NOMO-1 treated with dmso at 0.1 percent for 144 hours (cell line): Measurements from ENCODE around the gene EPHB6.

Experiments
- DNase-seq: peaks from one replicate; lab custom pipeline; 2025; ENCODE audit not compliant: unreplicated experiment; lab: John Stamatoyannopoulos, UW

The EPHB6 gene

GRCh38 chr7:142832417-142832816 is 22.5 kb upstream of the EPHB6 start:
- no peak for DNase-seq

DNA sequence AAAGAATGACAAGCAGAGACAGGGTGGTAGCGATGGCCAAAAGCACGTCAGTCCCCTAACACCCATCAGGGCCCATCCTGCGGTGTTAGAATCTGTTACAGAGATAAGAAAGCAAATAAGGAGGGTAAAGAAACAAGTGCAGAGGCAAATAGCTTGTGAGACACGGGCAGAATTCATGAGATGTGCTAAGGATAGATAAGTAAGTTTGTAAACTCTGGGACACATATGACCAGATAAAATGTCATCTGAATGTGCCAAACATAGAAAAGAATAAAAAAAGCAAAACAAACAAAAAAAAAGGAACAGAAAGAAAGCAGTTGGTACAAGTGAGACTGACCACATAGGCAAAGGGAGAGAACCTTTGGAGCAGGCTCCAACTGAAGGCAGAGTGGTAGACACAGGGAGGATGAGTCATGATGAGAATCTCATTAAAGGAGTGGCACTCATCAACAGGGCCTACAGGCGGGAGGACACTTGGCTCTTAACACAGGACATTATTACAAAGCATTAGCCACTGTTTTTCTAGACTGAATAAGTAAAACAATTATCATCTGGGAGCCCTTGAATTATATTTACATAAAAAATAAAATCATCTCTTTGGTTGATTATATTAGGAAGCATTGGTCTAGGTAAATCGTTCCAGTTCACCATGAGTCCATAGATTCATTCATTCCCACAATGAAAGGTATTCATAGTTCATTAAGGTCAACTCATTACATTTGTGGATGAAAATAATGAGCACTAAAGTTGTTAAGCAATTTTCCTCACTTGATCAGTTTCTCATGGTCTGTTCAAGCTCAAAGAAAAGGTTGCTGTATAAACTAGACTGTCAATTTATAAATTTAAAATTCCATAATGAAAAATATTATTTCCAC is 21.5 kb upstream of the EPHB6 start:
- peak; percentile 16 for DNase-seq

DNA sequence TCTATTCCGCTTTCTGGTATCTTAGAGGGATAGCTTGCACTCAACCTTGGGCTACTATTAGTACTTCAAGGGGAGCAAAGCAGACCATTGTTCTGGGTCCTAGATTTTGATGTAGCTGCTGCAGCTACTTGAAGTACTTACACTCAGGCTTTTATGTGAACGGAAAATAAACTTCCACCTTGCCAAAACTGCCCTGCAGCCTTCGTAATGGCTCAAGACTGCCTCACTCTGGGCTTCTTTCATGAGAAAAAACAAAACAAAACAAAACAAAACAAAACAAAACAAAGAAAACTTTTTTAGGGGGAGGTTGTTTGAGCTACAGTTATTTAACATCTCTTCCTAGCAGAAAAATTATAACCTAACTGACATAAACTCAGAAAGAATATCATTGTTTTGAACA is 19.4 kb upstream of the EPHB6 start:
- DNase-seq = no peak

GRCh38 chr7:142836426-142836825 is 18.4 kb upstream of the EPHB6 start:
- DNase-seq = no peak

DNA sequence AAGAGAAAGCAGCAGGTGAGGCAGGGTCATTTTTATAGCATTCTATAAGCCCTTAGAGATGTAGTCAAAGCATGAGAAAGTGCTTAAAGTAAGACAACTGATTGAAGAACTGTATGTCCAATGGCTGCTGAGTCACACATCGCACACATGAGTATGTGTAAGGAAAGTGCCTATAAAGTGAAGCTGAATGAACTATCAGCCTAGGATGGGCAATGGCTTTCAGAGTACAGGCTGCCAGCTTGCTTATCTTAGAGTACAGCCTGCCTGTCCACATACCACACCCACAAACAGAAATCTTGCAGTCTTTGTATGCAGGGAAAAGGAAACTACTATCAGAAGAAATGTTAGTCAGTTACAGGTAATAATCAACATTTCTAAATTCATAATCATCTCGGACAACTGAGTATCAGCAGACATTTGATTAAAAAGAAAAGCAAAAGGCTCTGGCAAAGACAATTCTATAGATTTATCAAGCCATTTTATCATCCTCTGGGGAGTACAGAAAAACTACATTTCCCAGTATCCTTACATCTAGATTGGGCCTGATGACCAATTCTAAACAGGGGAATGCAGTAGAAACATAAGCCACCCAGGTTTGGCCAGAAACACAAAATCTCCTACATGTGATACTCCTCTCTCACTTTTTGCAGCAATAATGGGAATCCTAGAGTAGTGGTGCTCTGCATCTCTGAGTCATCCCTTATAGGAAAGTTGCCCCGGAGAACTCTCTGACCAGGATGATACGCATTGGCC is 16.2 kb upstream of the EPHB6 start:
- no peak for DNase-seq

- DNase-seq = no peak
These were observed 12.6 kb upstream of the EPHB6 start for GRCh38 chr7:142842251-142842766.

- no peak for DNase-seq
These were observed 7.5 kb upstream of the EPHB6 start for GRCh38 chr7:142847353-142847752.

DNA sequence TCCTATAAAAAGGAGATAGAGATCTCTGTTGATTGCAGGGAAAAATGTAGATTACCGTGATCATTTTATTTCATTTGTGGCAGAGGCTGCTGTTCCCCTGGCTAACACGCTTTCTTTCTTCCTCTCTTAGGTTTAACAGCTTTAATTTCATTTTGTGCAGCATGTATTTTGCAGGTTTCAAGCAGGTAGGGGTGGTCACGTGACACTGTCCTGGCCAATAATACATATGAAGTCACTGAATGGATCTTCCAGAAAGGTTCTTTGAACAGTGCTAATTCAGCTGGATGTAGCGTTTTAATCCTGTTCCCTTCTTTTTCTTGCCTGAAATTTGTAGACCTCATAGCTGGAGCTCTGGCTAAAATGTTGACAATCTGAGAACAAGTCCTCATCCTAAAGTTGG is 3.6 kb upstream of the EPHB6 start:
- no peak for DNase-seq

DNA sequence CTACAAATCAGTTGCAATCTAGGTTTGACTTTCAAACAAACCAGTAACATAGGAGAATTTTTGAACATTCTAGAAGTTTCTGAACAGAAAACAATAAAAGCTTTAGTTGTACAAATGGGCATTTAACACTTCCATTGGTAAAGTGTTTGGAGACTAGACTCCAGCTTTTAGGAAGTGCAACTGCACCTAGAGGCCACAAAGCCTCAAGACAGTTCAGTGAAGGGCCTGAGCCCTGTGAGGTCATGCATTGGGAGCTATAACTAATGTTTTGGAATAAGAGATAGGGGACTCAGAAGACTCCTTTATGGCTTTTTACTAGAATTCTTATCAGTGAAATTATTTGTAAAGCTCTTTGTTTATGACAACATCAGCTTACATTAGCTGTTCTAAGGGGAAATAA is 3.0 kb upstream of the EPHB6 start:
- DNase-seq = no peak

GRCh38 chr7:142853739-142854371 is 1.0 kb upstream of the EPHB6 start:
- peak; percentile 54 for DNase-seq

- no peak for DNase-seq
These were observed 353 bp downstream of the EPHB6 start for GRCh38 chr7:142855114-142855743.

- no peak for DNase-seq
These were observed 1.1 kb downstream of the EPHB6 start for GRCh38 chr7:142855756-142856564.

- DNase-seq = no peak
These were observed 1.8 kb downstream of the EPHB6 start for GRCh38 chr7:142856565-142857245.

- no peak for DNase-seq
These were observed 2.7 kb downstream of the EPHB6 start for GRCh38 chr7:142857625-142858024.

GRCh38 chr7:142859411-142859810 is 4.5 kb downstream of the EPHB6 start:
- DNase-seq = no peak

DNA sequence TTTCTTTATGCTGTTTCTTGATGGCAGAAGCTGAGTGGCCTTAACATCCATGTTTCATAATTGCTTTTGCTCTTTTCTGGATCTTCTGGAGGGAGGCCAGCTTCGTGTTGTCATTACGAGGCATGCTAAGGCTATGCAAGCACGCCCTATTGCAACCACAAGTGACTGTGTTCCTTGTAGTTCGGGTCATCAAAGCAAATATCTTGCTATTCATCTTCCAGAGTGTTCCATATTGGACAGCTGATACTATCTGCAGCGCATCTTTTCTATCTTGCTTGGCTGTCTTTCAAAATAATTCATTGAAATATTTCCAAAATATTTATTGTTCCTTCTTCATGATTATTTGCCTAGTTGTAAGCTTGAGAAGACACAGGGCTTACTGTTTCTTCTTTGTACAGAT is 5.0 kb downstream of the EPHB6 start:
- DNase-seq = no peak

GRCh38 chr7:142860968-142861367 is 6.1 kb downstream of the EPHB6 start:
- DNase-seq = no peak

DNA sequence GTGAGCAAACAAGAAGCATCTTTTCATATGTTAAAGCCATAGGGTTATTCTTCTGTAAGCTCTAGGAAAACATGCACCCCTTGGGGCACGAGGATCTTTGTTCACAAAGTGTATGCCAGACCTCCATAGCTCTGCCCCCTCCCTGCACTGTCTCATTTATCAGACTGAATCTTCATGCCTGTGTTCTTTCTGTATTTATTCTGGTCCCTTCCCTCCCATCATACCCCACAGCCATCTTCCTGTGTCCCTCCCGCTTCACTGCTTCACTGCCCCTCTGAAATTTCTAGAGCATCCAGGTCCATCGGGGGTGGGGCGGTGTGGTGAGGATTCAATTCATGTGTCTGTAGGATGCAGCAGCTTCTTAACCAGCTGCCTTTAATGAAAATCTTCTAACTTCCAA is 7.5 kb downstream of the EPHB6 start:
- DNase-seq = no peak

DNA sequence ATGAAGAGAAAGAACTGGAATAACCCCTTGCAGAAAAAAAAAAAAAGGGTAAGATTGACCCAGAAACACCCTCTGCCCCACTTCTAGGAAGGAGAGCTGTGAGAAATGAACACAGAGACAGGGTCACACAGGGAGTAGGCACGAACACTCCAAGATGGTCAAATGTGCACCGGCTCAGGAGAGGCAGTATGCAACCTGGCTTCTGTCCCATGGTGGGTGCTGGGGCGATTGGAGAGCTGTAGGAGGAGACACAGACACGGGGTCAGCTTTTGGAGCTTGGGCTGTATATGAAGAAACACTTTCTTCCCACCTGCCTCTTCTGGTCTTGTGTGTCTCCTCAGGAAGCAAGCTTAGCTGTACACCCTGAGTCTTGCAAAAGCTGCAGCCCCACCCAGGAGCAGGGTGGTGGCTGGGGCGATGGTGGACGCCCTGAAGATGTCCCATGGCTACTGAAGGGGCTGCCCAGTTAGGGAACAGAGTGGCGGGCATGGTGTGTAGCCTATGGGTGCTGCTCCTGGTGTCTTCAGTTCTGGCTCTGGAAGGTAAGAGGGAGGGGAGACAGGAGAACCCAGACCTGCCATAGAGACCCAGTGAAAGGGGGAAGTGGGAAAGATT is 8.0 kb downstream of the EPHB6 start:
- no peak for DNase-seq
